ENCODE data around the gene APLN.

The APLN gene

GRCh38 chrX:129661369-129661768, 6.6 kb upstream of the APLN start:
- DNase-seq (ENCODE audit: low read depth in 2 of 2), result no peak

DNA sequence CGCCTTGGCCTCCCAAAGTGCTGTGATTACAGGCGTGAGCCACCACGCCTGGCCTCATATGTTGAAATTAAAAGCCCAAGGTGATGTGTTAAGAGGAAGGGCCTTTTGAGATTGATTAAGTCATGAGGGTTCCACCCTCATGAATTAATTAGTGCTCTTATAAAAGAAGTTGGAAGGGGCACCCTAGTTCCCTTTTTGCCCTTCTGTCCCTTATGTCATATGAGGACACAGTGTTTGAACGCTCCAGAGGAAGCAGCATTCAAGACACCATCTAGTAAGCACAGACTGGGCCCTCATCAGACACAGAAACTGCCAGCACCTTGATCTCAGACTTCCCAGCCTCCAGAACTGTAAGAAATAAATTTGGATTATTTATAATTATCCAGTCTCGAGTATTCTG, 5.1 kb upstream of the APLN start:
- no peak for DNase-seq (ENCODE audit: low read depth in 2 of 2)

- DNase-seq (ENCODE audit: low read depth in 2 of 2), result no peak
Measured at GRCh38 chrX:129659141-129659540, 4.4 kb upstream of the APLN start.

- DNase-seq (ENCODE audit: low read depth in 2 of 2), result no peak
Measured at GRCh38 chrX:129658429-129658828, 3.7 kb upstream of the APLN start.

- no peak for DNase-seq (ENCODE audit: low read depth in 2 of 2)
Measured at GRCh38 chrX:129655547-129656249, 942 bp upstream of the APLN start.

- DNase-seq (ENCODE audit: low read depth in 2 of 2), result no peak
Measured at GRCh38 chrX:129653971-129654651, 645 bp downstream of the APLN start.

DNA sequence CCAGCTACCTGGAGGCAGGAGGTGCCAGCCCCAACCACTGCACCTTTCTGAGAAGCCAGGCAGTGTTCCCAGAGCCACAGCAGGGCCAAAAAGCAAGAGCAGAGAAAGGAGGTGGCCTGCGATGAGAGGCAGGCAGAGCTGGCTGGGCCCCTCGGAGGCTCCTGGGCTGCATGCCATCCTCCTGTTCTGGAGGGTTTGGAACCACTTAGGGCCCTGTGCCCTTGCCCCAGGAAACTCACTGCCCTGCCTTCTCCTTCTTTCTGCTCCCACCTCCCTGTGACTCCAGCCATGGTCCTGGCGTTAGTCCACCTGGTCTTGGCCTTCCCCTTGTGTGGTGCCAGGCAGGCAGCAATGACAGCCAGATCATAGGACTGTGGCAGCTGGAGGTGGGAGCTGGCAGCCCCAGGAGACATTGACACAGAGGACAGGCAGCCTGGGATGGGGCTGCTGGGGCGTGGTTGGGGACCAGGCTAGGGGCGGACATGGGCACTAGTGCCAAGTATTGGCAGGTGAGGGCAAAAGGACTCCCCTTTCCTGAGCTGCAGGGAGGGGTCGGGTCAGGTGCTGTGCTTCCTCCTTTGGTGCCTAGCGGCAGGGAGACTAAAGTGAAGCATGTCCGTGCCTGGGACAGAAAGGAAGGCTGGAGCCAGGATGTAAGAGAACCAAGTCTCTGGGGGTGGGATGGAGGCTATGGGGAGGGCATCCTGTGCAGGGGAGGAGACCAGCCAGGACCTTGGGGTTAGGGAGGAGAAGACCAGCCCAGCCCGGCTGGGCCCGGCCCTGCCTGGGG, 1.4 kb downstream of the APLN start:
- DNase-seq (ENCODE audit: low read depth in 2 of 2), result no peak

GRCh38 chrX:129652565-129653169, 2.1 kb downstream of the APLN start:
- no peak for DNase-seq (ENCODE audit: low read depth in 2 of 2)

DNA sequence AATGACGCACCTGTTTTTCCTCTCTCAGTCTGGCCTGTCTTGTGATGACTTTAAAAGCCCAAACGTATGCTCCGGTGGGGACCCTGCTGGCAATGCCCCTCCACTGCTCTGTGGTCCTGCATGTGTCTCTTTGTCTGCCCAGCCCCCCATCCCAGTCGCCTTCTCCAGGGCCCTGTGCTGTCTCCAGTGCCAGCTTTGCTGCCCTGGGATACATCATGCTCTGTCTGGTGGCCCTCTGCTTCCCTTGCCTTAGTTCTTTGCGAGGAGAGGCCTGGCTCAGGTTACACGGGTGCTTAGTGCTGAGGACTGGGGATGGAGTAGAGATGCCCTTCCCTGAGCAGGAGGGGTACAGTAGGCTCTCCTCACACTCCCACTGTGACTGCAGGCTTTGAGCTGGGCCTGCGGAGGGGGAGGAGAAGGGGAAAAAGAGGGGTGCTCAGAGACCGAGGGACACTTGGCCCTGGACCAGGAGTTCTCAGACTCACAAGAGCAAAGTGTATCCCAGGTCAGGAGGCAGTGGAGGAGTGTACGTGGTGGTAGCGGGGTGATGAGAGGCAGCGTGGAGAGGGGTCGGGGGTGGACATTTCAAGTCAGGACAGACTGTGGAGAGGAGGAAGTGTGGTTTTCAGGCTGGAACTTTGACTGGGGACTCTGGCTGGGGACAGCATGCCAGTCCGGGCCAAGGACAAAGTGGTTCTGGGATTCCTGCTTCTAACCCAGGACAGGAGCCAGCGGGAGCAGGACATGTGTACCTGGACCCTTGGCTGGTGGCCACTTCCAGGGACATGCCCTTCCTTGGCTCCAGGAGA, 2.8 kb downstream of the APLN start:
- no peak for DNase-seq (ENCODE audit: low read depth in 2 of 2)

- DNase-seq (ENCODE audit: low read depth in 2 of 2), result no peak
Measured at GRCh38 chrX:129650821-129651510, 3.8 kb downstream of the APLN start.

DNA sequence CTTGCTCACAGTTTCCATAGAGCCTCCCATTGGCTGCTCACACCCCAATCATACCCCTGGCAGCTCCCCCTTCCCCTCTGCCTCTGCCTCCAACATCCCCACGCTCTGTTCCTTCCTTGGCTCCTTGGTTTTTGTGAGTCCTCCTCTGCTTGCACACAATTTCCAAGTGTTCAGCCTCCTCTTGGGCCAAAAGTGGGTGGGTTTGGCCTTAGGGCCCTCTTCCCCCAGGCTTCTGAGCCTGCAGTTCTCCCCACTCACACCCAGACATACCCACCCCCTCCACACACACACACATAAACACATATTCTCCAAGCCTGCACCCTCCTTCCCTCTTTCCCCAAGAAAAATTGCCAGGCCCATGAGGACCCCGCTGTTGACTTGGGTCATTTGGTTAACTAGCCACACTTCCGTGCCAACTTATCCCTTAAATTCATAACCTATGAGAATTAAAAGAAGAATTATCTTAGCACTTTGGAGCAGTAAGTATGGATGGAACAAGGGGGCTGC, 4.5 kb downstream of the APLN start:
- no peak for DNase-seq (ENCODE audit: low read depth in 2 of 2)

DNA sequence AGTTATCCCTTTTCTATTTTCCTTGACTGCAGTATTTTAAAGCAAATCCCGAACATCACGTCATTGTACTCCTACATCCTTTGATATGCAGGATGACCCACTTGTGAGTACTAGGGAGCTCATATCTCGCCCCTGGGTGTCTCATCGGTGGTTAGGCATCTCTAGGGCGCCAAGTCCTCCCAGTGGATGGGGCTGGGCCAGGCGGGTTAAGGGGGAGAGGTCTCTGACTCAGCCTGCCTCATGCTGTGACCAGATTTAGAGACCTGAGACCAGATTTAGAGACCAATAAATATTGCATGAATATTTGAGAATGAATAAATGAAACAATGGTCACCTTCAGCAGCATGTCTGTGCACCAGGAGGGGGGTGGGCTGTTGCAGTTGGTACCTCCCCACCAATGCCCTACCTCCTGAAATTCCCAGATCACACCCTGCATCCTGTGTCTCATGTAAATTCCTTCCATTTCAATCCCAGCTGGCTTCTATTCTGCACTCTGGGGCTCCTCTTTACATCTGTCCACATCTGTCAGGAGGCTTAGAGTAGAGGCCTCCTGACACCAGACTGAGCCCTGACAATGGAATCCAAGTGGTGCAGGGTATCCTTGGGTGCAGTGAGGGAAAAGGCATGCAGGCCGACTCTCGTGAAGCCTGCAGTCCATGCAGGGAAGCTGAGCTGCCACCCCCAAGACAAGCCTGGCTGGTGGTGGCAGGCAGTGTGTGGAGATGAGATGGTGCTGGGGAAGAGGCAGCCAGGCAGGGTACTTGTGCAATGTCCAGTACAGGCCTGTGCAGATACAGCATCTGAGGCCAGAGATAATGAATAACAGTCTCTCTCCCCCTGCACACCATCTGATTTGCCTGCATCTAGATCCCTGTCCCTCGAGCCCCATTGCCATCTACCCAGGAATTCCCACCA, 5.2 kb downstream of the APLN start:
- no peak for DNase-seq (ENCODE audit: low read depth in 2 of 2)

GRCh38 chrX:129648514-129649267, 6.1 kb downstream of the APLN start:
- no peak for DNase-seq (ENCODE audit: low read depth in 2 of 2)

DNA sequence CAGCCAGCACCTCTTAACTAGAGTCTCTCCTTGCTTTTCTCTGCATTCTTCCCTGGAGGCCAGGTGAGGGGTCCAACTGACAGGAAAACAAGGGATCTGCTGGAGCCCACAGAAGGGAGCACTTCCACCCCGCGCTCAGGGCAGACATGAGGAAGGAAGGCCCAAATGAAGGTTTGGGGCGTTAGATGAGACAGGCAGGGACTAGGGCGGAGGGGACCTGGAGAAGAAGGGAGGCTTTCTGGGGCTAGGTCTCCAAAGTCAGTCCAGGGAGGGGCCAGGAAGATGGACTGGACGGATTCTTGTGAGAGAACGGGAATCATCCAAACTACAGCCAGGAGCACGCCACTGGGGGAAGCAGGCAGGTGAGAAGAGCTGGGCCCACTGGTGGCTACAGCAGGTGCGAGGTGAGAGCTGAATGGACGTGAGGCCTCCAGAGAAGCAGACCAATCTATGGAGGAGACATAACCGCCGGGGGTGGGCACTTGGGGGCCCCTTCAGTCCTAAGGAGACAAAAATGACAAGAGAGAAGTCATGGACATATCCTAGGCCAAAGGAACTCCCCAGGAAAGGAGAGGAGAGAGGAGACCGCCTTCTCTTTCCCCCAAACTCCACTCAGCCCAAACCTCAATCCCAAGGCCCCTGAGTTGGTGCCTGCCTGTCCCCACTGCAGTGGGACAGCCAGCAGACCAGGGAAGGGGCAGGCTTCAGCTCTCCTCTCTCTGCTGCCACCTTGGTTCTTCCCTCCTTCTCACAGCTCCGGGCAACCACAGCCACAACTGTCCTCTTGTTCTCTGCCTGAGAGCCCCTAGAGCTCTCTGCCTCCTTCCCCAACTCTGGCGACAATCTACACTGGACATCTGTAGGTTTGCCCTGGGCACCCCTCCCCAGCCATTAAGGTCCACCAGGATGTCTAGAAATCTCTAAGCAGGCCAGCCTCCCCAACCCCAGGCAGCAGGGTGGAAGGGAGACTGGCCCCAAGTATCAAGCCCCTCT, 7.0 kb downstream of the APLN start:
- DNase-seq (ENCODE audit: low read depth in 2 of 2), result no peak

GRCh38 chrX:129646566-129647417, 8.0 kb downstream of the APLN start:
- no peak for DNase-seq (ENCODE audit: low read depth in 2 of 2)

- DNase-seq (ENCODE audit: low read depth in 2 of 2), result no peak
Measured at GRCh38 chrX:129642641-129643040, 12.1 kb downstream of the APLN start.

DNA sequence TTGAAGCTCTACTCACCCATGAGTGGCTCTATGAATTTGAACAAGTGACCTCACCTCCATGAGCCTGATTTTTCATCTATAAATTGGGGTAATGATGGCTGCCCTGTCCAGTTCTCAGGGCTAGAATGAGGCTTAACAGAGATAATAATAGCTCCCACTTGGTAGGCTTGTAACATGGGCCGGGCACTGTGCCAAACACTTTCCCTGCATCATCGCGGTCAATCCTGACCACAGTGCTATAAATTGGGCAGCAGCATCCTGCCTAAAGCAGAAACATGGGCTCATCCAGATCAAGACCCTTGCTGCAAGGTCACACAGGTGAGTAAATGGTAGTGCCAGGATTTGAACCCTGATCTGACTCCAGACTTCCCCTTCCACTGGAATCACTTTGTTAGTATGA, 12.8 kb downstream of the APLN start:
- DNase-seq (ENCODE audit: low read depth in 2 of 2), result no peak

All from fibroblast of skin of left biceps (primary cell).